IMR-90 (cell line): Measurements from ENCODE around the gene ISOC1.

Experiments
- BHLHE40 ChIP-seq: fragments of 150-350 bp; IDR thresholded peaks from 2 replicates; pipeline ENCODE4 v1.6.1; 2016; ENCODE audit warnings: mild to moderate bottlenecking, low read depth, low read length
- CEBPB ChIP-seq: IDR thresholded peaks from 2 replicates; pipeline ENCODE4 v1.6.1; 2012; ENCODE audit warnings: low read depth, low read length, improper control_type of control experiment
- FOS ChIP-seq: fragments of 150-350 bp; IDR thresholded peaks from 2 replicates; pipeline ENCODE4 v1.6.1; 2016; ENCODE audit warnings: low read depth, low read length
- MAFK ChIP-seq: IDR thresholded peaks from 2 replicates; pipeline ENCODE4 v1.6.1; 2012; ENCODE audit warnings: low read depth, low read length, improper control_type of control experiment
- MAZ ChIP-seq: IDR thresholded peaks from 2 replicates; pipeline ENCODE4 v1.6.1; 2012; ENCODE audit warnings: low read depth, mild to moderate bottlenecking, low read length, improper control_type of control experiment, moderate library complexity, borderline replicate concordance
- NFE2L2 ChIP-seq: fragments of 150-350 bp; IDR thresholded peaks from 2 replicates; pipeline ENCODE4 v1.6.1; 2016; ENCODE audit warnings: low read depth, mild to moderate bottlenecking, low read length
- POLR2A ChIP-seq: IDR thresholded peaks from 2 replicates; pipeline ENCODE4 v1.6.1; 2012; ENCODE audit warnings: mild to moderate bottlenecking, low read depth, low read length
- RAD21 ChIP-seq: IDR thresholded peaks from 2 replicates; pipeline ENCODE4 v1.6.1; 2012; ENCODE audit warnings: low read length, improper control_type of control experiment
- RCOR1 ChIP-seq: IDR thresholded peaks from 2 replicates; pipeline ENCODE4 v1.6.1; 2012; ENCODE audit warnings: mild to moderate bottlenecking, low read length, improper control_type of control experiment; ENCODE audit not compliant: insufficient replicate concordance
- RFX5 ChIP-seq: IDR thresholded peaks from 2 replicates; pipeline ENCODE4 v1.8.0; 2012; ENCODE audit warnings: low read depth, mild to moderate bottlenecking, low read length, moderate library complexity
- SMC3 ChIP-seq: fragments of 150-350 bp; IDR thresholded peaks from 2 replicates; pipeline ENCODE4 v1.6.1; 2016; ENCODE audit warnings: low read depth, mild to moderate bottlenecking, antibody characterized with exemption, low read length, moderate library complexity
- USF2 ChIP-seq: fragments of 150-350 bp; IDR thresholded peaks from 2 replicates; pipeline ENCODE4 v1.6.1; 2017; ENCODE audit warnings: mild to moderate bottlenecking, antibody characterized with exemption, low read length, low read depth
- TF ChIP-seq, protein P1 (sequence below): conservative IDR thresholded peaks from 2 replicates; pipeline ENCODE4 v1.5.1; 2012; ENCODE audit warnings: mild to moderate bottlenecking, low read depth, low read length, improper control_type of control experiment
- TF ChIP-seq, protein P2 (sequence below): fragments of 150-350 bp; IDR thresholded peaks from 2 replicates; pipeline ENCODE4 v1.6.1; 2016; ENCODE audit warnings: low read depth, mild to moderate bottlenecking, low read length, moderate library complexity, borderline replicate concordance

DNA sequence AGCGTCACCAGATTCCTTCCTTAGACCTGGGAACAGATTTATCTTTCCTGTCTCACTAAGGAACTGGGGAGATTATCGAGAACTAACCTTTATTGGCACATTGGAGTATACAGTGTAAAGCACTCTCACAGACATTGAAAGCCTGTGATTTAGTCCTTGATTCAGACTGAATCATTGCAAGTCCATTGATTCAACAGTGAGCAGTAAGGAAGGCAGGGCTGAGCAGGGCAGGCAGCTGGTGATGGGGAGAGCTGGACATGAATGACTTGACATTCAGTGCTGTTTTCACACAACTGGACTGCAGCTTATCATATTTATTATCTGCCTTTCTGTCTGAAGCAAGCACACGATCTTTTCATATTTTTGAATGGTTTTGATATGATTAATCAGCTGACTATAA lies 16.2 kb downstream of the ISOC1 start:
- no peak for TF ChIP-seq MAZ
- TF ChIP-seq USF2: no peak
- TF ChIP-seq, protein P1, sequence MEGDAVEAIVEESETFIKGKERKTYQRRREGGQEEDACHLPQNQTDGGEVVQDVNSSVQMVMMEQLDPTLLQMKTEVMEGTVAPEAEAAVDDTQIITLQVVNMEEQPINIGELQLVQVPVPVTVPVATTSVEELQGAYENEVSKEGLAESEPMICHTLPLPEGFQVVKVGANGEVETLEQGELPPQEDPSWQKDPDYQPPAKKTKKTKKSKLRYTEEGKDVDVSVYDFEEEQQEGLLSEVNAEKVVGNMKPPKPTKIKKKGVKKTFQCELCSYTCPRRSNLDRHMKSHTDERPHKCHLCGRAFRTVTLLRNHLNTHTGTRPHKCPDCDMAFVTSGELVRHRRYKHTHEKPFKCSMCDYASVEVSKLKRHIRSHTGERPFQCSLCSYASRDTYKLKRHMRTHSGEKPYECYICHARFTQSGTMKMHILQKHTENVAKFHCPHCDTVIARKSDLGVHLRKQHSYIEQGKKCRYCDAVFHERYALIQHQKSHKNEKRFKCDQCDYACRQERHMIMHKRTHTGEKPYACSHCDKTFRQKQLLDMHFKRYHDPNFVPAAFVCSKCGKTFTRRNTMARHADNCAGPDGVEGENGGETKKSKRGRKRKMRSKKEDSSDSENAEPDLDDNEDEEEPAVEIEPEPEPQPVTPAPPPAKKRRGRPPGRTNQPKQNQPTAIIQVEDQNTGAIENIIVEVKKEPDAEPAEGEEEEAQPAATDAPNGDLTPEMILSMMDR: no peak
- no peak for TF ChIP-seq FOS
- no peak for TF ChIP-seq POLR2A
- TF ChIP-seq RAD21: no peak
- TF ChIP-seq NFE2L2: no peak
- TF ChIP-seq, protein P2, sequence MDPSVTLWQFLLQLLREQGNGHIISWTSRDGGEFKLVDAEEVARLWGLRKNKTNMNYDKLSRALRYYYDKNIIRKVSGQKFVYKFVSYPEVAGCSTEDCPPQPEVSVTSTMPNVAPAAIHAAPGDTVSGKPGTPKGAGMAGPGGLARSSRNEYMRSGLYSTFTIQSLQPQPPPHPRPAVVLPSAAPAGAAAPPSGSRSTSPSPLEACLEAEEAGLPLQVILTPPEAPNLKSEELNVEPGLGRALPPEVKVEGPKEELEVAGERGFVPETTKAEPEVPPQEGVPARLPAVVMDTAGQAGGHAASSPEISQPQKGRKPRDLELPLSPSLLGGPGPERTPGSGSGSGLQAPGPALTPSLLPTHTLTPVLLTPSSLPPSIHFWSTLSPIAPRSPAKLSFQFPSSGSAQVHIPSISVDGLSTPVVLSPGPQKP: no peak
- no peak for TF ChIP-seq RCOR1
- no peak for TF ChIP-seq SMC3
- TF ChIP-seq BHLHE40: no peak
- TF ChIP-seq RFX5: no peak
- TF ChIP-seq CEBPB: no peak
- TF ChIP-seq MAFK: no peak
